DLD1 (cell line): ENCODE data around the gene SUGP1.

Experiments used
- in situ Hi-C: cut with HindIII; loops from 2 replicates; pipeline ENCODE4 v1.10.0; 2017; ENCODE audit warnings: low sequenced_read_pairs

SUGP1 gene

DNA sequence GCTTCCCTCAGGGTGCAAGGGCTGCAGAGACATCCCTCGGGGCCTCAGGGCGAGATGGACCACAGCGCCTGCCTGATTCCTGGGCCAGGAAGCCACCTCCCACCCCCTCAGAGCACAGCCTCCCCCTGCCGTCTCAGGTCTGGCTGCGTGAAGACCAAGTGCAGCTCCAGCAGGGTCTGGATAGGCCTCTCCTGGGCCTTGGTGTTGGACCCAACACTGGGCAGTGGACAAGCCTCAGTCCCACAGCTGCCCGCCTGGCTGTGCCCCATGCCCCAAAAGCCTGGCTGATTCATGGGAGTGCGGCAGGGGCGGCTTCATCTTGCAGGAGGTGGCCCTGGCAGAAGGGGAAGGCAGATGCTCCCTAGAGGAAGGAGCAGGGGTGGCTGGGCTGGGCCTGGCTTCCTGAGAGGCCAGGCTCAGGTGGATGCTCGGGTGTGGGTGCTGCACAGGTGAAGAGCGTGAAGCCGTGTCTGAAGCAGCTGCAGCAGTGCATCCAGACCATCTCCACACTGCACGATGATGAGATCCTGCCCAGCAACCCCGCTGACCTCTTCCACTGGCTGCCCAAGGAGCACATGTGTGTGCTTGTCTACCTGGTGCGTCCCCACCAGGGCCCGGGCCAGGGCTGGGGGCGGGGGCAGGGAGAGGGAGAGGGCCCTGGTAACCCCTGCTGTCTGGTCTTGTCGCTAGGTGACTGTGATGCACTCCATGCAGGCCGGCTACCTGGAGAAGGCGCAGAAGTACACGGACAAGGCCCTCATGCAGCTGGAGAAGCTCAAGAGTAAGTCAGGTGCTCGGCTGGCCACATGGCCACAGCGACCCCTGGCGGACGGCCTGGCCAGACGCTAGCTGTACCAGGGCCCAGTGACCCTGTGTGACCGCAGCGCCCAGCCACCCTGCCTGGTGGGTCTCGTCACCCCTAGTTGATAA, 22.0 kb upstream of the SUGP1 start:
- in situ Hi-C loops: no loop called here

DNA sequence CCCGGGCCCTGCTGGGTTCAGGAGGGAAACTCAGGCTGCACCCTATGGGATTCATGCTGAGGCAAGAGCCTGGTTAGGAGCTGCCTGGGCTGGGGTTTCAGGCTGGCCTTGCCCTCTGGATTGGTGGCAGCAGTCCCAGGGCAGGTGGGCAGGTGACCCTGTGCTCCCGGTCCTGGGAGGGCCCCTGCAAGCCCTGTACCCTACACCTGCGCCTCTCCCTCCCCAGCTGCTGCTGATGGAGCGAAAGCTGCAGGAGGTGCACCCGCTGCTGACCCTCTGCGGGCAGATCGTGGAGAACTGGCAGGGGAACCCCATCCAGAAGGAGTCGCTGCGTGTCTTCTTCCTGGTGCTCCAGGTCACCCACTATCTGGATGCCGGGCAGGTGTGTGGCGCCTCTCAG, 20.7 kb upstream of the SUGP1 start:
- in situ Hi-C loops: no loop called here

DNA sequence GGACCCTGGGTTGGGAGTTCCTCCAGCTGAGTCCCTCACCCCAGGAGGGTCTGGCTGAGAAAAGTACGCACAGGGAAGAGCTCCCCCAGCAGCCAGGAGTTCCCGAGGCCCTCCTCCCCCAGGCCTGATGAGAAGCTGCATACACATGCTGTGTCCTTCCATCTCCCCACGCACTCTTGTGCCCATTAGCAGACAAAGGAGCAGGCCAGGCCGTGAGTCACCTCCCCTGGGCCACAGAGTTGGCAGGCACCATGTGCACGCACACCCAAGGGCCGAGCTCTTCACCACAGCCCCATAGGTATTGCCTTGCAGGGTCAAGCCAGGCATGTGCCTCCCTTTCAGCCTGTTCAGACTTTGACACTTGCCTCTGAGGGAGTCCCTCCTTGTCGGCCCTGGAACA, 17.8 kb upstream of the SUGP1 start:
- in situ Hi-C loops: no loop called here

DNA sequence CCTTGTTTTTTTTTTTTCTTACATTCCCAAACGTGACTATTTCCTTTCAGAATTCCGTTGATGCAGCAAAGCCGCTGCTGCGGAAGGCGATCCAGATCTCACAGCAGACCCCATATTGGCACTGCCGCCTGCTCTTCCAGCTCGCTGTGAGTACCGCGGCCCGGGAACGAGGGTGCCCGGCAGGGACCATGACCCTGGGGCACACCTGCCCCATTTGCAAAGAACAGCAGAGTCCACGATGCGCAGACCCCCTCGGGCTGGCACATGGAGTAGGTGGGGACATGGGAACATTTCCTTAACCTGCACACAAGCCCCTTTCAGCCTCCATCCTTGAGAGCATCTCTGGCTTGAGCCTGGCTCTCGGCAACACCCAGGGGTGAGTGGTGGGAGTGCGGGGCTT, 16.8 kb upstream of the SUGP1 start:
- in situ Hi-C loops: no loop called here

DNA sequence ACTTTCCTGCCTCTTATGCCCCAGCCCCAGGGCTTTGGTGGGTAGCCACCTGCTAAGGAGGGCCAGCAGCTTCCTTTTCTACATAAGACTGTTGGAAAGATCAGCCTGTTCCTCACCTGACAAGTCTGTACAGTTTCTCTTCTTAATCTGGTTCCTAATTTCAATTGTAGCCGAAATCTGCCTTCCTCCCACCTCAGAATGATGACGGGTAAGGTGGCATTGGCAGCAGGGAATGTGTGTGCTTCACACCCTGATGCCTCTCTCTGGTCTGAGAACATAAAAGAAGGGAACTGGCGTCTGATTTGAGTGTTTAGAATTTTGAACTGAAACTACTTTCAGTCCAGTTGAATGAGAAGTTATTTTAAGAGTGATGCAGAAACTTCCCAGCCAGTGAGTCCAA, 16.3 kb upstream of the SUGP1 start:
- in situ Hi-C loops: no loop called here

DNA sequence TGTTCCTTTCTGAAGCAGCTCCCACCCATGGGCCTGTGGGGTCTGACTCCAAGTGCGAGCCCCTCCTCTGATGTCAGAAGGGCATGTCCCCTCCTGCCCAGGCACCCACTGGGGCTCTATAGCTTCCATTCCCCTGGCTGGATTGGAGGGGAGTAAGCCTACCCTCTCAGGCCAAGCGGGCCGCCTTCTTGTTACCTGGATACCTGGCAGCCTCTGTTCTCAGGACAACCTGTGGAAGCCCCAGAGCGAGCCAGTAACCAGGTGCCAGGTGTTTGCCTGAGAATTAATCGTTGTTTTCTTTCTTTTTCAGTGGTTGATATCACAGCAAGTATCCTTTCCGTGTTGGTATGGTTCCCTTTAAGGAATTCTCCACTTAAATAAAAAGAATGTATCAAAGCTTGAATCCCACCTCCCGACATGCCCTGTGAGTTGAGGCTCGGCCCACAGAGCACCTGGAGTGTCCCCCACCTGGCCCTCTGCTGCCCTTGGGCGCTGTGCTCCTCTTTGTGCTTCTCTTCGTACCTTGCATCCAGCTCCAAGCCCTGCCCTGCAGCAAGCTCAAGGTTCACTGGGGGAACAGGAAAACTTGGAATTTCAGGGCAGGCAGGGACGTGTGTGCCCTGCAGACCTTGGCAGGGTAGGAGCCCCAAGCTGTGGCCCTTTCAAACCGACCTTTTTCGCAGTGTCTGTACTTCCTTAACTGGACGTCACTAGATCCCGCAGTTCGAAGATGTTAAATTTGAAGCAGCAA, 15.3 kb upstream of the SUGP1 start:
- in situ Hi-C loops: no loop called here

DNA sequence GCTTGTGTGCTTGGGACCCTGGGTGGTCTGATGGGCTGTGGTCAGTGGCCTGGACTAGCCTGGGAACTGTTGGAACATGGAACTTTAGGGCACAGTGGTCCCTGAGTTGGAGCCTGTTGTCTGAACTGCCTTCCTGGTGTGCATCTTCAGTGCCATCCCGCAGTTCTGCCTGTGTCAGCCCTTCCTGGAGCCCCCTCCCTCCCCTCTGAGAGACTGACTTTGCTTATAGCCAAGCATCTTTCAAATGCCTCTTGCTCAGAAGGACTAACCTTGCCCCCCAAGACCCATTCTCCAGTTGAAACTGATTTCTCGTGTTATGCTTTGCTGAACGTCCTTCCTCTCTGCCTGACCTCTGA, 14.7 kb upstream of the SUGP1 start:
- in situ Hi-C loops: no loop called here

DNA sequence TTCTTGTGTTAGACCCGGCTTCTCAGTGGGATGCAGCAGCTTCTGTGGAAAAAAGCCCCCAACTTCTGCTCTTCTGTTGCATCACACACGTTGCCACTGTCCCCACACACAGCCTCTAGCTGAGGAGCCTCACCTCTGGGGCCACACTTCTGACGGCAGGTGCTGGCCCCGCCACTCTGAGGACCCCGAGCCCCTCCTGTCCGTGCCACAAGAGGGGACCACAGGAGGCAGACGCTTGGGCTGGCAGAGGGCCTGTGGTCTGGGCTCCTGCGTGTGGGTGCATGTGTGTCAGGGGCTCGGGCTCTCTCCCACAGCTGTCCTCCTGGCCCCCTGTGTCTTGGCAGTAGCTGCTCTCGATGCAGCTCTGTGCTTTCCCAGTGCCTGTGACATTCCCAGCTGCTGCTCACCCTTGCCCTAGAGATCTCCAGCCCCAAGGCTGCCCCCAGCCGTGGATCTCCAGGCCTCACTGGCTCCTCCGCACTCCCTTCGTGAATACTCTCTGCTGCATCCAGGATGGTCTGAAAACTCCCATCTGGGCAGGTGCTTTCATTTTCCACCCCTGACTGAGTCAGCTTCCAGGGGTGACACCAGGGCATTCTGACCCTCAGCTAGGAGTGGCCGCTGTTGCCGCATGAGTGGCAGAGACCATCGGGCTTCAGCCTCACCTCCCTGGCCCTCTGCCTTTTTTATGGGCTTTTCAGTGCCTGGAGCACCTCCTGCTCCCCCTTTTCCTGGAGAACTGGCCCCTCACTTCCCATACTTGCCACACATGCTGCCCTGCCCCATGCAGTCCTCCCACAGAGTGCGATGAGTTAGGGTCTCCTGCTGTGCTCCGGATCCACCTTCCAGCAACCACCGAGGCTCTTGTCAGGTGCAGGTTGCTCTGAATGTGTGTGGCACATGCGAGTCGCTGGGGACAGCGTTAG, 14.0 kb upstream of the SUGP1 start:
- in situ Hi-C loops: no loop called here

DNA sequence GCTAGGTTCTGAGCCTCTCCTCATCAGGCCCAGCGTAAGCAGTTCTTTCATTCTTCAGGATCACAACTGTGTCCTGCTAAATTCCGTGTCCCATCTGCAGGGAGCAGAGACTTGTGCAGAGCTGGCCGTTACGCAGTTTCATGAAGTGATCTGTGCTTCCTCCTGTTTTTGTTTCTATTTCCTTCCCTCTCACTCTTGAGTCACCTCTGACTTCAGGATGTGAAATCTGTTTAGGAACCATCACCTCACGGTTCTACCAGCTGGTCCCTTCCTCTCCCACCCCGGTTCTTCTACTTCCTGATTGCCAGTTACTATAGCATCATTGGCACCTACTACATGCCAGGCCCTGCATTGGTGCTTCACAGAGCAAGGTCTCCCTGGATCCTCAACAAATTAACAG, 8.8 kb upstream of the SUGP1 start:
- in situ Hi-C loops: no loop called here

DNA sequence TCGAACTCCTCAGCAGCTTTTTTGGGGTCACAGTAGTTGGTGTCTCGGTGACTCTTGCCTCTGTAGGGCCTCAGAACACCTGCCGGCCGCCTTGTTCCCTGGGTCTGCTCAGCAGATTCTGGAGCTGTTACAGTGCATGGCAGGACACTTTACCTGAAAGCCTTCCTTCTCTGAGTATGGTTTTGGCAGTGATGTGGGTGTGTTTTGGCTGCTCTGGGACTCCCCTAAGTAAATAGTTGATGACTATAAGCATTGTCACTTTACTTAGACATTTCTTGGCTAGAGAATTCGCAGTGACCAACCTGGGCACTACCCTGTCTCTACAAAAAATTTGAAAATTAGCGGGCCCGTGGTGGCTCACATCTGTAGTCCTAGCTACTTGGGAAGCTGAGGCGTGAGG, 7.4 kb upstream of the SUGP1 start:
- in situ Hi-C loops: no loop called here

DNA sequence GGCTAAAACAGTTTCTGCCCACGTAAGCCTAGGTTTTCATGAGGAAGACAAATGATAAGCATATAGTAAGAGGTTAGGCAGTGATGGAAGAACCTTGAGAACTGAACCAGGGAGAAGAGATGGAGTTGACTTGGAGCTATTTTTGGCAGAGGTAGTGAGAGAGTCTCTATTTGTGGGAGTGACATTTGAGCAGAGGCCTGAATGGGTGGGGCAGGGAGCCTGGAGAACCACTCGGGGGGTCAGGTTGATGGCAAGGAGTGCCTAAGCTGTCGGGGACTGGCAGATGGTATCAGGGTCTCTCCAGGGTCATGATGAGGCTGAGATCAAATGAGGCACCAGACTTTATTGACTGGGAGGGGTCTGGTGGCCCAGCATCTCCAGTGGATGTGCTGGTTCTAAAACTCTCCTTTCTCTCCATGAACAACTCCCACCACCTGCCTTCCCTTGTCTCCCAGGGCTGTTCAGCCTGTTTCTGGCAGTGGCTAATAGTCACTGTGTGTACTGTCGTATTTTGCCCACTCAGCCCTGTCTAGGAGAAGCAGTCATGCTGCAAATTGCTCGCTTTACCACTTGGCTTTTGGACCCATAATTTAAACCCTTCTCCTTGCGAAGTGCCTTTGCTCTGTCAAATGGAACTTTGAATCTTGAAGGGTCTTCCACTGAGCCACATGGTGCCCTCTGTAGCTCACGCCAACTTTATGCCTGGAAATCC, 3.9 kb upstream of the SUGP1 start:
- in situ Hi-C loops: no loop called here

DNA sequence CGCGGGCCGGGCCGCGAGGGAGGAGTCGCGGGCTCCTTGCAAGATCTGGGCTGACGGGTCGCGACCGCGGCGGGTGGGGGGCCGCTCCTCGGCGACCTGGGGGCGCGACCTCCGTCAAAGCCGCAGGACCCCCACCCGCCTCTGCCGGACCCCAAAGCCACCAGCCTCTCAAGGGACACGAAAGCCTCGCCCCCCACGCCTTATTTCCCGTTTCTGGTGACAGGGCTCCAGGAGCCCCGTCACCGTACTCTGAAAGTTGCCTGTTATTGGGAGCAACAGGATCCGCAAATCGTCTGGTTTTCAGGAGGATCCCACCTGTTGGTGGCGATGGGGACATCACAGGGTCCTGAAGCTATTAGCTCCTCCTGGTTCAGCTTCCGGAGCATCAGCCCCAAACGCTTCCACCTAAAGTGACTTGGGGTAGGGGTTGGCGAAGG, 850 bp upstream of the SUGP1 start:
- in situ Hi-C loops: no loop called here

DNA sequence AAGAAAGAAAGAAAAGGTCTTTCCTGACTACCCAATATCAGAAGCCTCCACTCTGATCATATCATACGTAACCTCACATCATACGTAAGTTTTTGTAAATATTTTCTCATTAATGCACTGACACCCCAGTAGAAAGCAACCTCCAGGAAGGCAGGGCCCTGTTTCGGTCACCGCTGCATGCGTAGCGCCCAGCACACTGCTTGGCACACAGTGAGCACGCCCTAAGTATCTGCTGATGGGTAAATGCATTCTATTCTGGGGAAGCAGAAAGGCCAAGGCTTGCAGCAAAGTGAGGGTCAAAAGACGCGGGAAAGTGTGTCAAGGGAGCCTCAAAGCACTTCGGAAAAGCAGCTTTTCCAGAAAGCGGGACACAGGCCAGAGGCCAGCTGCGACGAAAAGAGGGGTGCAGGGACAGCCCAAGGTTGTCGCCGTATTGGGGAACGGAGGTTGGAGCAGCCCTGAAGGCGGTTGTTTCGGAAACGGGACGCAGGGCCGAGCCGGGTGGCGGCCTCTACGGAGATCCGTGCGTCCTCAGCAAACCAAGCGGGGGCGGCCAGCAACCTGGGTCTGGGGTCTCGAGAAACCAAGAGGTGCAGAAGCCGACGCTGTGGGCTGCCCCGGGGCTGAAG, 463 bp downstream of the SUGP1 start:
- in situ Hi-C loops: no loop called here

DNA sequence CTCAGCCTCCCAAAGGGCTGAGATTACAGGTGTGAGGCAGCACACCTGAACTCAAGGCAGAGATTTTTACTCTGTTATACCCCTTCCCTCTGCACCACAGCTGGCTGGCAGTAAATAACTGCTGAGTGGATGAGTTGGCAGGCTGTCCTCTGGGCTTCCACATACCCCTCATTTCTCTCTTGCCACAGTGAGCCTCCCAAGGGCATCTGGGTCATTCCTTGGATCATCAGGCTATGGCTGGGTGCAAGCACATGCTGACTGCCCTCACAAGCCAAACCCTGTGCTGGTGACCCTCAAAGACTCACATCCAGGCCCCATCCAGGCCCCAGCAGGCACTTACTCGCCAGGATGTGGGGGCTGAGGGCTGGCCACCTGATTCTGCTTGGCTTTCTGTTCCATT, 4.2 kb downstream of the SUGP1 start:
- in situ Hi-C loops: no loop called here

DNA sequence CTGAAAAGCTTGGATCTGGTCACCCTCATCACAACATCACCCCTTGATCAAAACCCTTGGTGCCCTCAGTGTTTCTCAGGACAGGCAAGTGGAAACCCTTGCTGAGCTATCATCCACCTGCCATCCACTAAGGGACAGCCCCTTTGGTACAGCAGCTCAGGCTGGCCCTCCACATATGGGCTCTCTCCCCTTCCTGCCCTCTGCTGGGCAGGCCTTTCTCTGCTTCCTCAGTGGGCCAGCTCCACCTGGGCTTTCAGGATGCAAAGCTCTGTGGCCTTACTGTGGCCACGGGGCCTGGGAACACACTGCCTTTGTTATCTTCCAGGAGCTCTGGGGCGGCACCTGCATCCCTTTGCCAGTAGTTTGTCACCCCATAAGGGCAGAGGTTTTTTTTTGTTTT, 4.9 kb downstream of the SUGP1 start:
- in situ Hi-C loops: no loop called here

DNA sequence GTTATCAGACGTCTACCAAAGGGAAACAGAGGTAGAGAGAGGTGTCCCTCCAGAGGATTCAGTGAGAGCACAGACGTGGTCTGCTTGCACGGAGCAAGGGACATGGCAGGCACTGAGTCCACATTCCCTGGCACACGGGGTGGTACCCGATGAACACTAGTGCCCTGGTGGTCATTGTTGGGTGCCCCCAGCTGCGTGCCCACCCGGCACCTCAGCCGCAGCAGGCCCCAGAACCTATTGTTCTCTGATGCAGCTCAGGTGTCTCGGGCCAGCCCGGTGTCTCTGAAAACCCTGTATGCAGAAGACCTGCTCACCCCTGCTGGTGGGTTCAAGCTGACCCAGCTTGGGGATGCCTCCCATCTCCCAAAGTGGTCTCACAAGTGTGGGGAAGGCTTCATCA, 11.9 kb downstream of the SUGP1 start:
- in situ Hi-C loops: no loop called here

DNA sequence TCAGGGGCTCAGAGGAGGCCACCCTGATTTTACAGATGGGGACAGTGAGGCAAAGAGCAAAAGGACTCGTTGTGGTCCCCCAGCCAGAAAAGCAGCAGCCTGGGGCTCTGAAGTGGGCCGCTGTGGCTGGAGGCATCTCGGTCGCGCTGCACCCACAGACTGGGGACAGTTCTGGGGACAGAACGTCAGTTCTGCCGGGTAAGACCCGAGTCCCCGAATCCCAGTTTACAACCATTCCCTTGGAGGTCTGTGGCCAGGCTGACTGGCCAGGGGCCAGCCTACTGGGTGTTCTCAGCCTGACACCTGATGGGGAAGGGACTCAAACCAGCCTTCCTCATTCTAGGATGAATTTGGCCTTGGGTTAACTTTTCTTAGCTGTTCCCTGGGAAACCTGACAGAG, 14.1 kb downstream of the SUGP1 start:
- in situ Hi-C loops: no loop called here

DNA sequence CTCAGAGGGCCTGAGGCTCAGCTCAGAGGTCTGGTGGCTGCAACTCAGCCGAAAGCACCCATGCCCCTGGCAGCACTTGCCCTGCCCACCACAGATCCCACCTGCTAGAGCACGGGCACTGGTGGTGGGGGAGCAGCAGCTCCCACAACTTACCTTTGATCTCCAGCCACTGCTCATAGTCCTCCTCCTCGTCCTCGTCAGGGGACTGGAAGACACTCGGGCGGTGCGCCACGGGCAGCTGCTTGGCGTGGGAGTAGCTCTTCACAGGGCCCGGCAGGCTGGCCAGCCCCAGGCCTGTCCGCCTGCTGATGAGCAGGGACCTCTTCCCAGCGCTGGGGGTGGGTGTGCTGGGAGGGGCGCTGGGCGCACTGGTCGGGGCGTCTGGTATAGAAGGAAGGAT, 14.6 kb downstream of the SUGP1 start:
- in situ Hi-C loops: no loop called here

DNA sequence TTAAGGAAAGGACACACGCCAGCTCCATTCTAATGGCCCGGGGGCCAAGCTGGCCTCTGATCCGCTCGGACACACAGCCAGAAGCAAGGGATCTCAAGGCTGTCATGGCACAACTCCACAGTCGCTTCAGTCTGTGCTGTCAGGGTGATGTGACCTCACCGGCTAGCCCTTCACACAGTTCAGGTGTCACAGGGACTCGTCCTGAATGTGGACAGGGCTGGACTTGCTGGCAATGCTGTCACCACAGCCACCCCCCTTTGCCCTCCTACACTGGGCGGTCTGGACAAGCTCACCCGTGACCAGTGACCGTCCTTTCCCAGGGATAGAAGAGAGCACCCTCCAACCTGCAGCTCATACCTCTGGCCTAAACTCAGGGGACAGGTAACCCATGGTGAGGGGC, 15.2 kb downstream of the SUGP1 start:
- in situ Hi-C loops: no loop called here
